Gastrocnemius medialis (tissue), 4 donors: ENCODE results near the gene PRKD1. TPM values are rescaled to one million over a fixed set of nuclear protein-coding genes. Genes with fewer than 3 reads are reported as not detected.
A peak's percentile ranks its signal among the peaks of the same experiment; 100 is the strongest.

Source experiments
- ATAC-seq, 2 donors: fragments of 150-250 bp; one replicate each; pipeline ENCODE4 v1.9.1; 2016
- DNase-seq, 2 donors: peaks; one replicate each; pipeline ENCODE4 v3.0.0-alpha.2; 2019
- H3K27ac ChIP-seq, 4 donors: fragments of 200-600 bp; sonication (generic); 1 replicate in 1 of 4; 2 replicates in 3 of 4; pipeline ENCODE4 v1.5.1; 2016 to 2018; ENCODE audit warnings: mild to moderate bottlenecking in 2 of 4, moderate library complexity in 1 of 4
- H3K27me3 ChIP-seq, 3 donors: fragments of 200-600 bp; sonication (generic) in 2 of 3; 1 replicate in 1 of 3; 2 replicates in 2 of 3; pipeline versions ENCODE4 v1.5.1 to v1.6.0; 2016 to 2019; ENCODE audit warnings: mild to moderate bottlenecking in 1 of 3, moderate library complexity in 1 of 3
- H3K36me3 ChIP-seq, 2 donors: fragments of 200-600 bp; sonication (generic) in 1 of 2; one replicate each; pipeline ENCODE4 v1.5.1; 2017 to 2018
- H3K4me1 ChIP-seq, 2 donors: fragments of 200-600 bp; sonication (generic) in 1 of 2; one replicate each; pipeline ENCODE4 v1.5.1; 2016 to 2017; ENCODE audit warnings: mild to moderate bottlenecking in 2 of 2
- H3K4me3 ChIP-seq, 4 donors: fragments of 200-600 bp; sonication (generic) in 3 of 4; 1 replicate in 1 of 4; 2 replicates in 3 of 4; pipeline ENCODE4 v1.5.1; 2016 to 2019; ENCODE audit warnings: mild to moderate bottlenecking in 2 of 4
- H3K9me3 ChIP-seq, 3 donors: fragments of 200-600 bp; sonication (generic) in 2 of 3; 1 replicate in 1 of 3; 2 replicates in 2 of 3; pipeline ENCODE4 v1.5.1; 2016 to 2019
- CTCF ChIP-seq, 5 experiments: fragments of 450-650 bp in 3 of 5; fragments of 200-600 bp in 2 of 5; sonication (generic) in 2 of 5; IDR thresholded peaks in 4 of 5; conservative IDR thresholded peaks in 1 of 5; 1 replicate in 4 of 5; 2 replicates in 1 of 5; pipeline ENCODE4 v1.5.1; 2016 to 2019; ENCODE audit warnings: antibody characterized with exemption in 5 of 5, mild to moderate bottlenecking in 3 of 5, moderate library complexity in 3 of 5
- POLR2A ChIP-seq, 2 donors: fragments of 450-650 bp; IDR thresholded peaks; one replicate each; pipeline ENCODE4 v1.6.1; 2017; ENCODE audit warnings: antibody characterized with exemption in 2 of 2, mild to moderate bottlenecking in 2 of 2, moderate library complexity in 2 of 2
- in situ Hi-C, 4 donors: fragments of 200-750 bp; cut with MboI; loops; one replicate each; pipeline versions ENCODE4 v1.15.0 to v1.8.0; 2017; ENCODE audit warnings: low sequenced_read_pairs in 4 of 4
- intact Hi-C: fragments of 100-400 bp; cut with DNase I; formaldehyde crosslinking; loops from one replicate; pipeline ENCODE4 v1.15.1; 2023; ENCODE audit warnings: low total_unique reads
- total RNA-seq, 4 donors: library from RNA; depleted of rRNA; stranded (reverse); fragments of >200 nt; gene quantifications; one replicate each; pipeline versions ENCODE4 v1.1.0 to v1.2.3, GENCODE V29; 2016

Gene PRKD1
- 1 to 10 TPM; 1.5 to 4.1 (median 1.7) TPM for total RNA-seq

- peak within 1 kb of the TSS; percentile 51 to 67 (median 62) for H3K4me3 ChIP-seq
- TF ChIP-seq CTCF (IDR thresholded peaks at IDR 0.05 in 4 of 5, conservative IDR thresholded peaks at IDR 0.05 in 1 of 5), result peak in 1 of 5 experiments; percentile 44
- peak in 1 of 2 donors; percentile 20 for TF ChIP-seq POLR2A (IDR thresholded peaks at IDR 0.05)
- H3K4me1 ChIP-seq, result peaks cover 8 to 15% of the 10 kb centered on the region in 2 donors
- no peaks in the 10 kb centered on the region for H3K9me3 ChIP-seq
- in situ Hi-C loops, result no loop called here
- peak in 1 of 2 donors; percentile 25 for DNase-seq
- no peaks in the 10 kb centered on the region for H3K36me3 ChIP-seq
- no peaks in the 10 kb centered on the region for H3K27me3 ChIP-seq
- intact Hi-C loops, result loop anchor here (5.0 to 10.0 kb wide), 3 partner anchors 120 to 297 kb away; no protein-coding TSS in a partner anchor
- ATAC-seq, result peak; percentile 63 to 66
- H3K27ac ChIP-seq, result peak within 1 kb of the TSS; percentile 32 to 70 (median 59)
Observed at GRCh38 chr14:29927376-29928116, at the start of gene PRKD1. Gene PRKD1, minus strand, starts transcription at chr14:29927847.

DNA sequence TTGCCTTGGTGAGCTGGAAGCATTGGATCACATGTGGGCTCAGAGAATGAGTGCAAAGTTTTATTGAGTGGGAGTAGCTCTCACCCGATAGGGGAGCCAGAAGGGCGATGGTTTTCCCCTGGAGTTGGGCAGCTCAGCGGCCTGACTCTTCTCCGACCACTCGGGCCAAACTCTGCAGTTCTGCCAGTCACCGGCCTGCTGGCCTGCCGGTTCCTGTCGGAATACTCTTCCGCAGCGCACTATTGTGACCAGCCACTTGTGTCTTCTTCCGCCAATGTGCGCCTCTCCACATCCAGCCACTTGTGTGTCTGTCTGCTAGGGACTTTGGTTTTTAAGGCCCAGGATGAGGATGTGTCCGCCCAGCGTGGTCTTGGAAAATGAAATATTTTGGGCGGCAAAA lies 43.5 kb upstream of the PRKD1 start:
- Histone ChIP-seq H3K27me3 (no peaks in the 10 kb centered on the region), H3K9me3 (no peaks in the 10 kb centered on the region), H3K4me1 (no peaks in the 10 kb centered on the region), H3K4me3 (no peak overlapping the region), H3K36me3 (no peaks in the 10 kb centered on the region), H3K27ac (no peak overlapping the region)
- TF ChIP-seq CTCF (IDR thresholded peaks at IDR 0.05 in 4 of 5, conservative IDR thresholded peaks at IDR 0.05 in 1 of 5) (no peak), POLR2A (IDR thresholded peaks at IDR 0.05) (no peak)
- no peak for ATAC-seq
- in situ Hi-C loops, result no loop called here
- no peak for DNase-seq
- intact Hi-C loops, result no loop called here

DNA sequence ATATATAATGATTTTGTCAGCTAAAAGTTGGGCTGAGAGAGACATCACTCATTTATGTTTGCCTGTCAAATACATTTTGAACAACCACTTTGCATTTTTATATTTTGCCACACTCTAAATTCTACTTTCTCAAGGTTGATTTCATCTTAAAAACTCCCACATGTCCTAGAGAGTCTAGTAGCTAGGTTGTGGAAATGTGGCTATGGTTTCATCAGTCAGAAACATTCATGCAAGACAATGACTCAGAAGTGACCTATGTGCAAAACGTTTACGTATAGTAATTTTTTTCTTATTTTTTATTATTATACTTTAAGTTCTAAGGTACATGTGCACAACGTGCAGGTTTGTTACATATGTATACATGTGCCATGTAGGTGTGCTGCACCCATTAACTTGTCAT lies 27.4 kb upstream of the PRKD1 start:
- TF ChIP-seq CTCF (IDR thresholded peaks at IDR 0.05 in 4 of 5, conservative IDR thresholded peaks at IDR 0.05 in 1 of 5) (no peak), POLR2A (IDR thresholded peaks at IDR 0.05) (no peak)
- intact Hi-C loops (no loop called here), in situ Hi-C loops (no loop called here)
- Histone ChIP-seq H3K27me3 (no peaks in the 10 kb centered on the region), H3K9me3 (no peaks in the 10 kb centered on the region), H3K27ac (no peak overlapping the region), H3K36me3 (no peaks in the 10 kb centered on the region), H3K4me1 (no peaks in the 10 kb centered on the region), H3K4me3 (no peak overlapping the region)
- DNase-seq (no peak), ATAC-seq (no peak)

DNA sequence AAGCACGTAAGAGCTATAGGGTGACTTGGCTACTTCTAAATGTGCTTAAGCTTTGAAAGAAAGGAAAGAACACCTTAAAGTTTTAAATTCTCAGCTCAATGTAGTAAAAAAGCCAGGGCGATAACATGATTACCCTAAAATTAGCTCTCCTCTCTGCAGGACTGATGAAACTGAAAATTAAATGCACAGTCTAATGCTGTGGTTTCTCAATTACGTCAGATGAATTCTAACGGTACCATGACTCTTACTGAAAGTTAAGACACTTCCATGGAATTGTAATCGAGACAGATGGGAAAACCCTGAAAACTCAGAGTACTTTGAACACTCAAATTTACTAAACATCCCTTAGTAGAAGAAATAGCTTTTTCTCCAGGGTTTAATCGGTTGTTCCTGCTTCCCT lies 25.9 kb upstream of the PRKD1 start:
- intact Hi-C loops, result no loop called here
- no peaks in the 10 kb centered on the region for H3K36me3 ChIP-seq
- no peak overlapping the region for H3K27ac ChIP-seq
- no peaks in the 10 kb centered on the region for H3K4me1 ChIP-seq
- DNase-seq, result no peak
- ATAC-seq, result no peak
- no peaks in the 10 kb centered on the region for H3K27me3 ChIP-seq
- no peak overlapping the region for H3K4me3 ChIP-seq
- in situ Hi-C loops, result no loop called here
- no peaks in the 10 kb centered on the region for H3K9me3 ChIP-seq
- TF ChIP-seq CTCF (IDR thresholded peaks at IDR 0.05 in 4 of 5, conservative IDR thresholded peaks at IDR 0.05 in 1 of 5) (no peak), POLR2A (IDR thresholded peaks at IDR 0.05) (no peak)
